Neural cell (in vitro differentiated cells): ENCODE data around the gene FOXL2. TPM values are rescaled to one million over a fixed set of nuclear protein-coding genes. Genes with fewer than 3 reads are reported as not detected.

Experiments used
- H2AFZ ChIP-seq: fragments of 200-600, 300-800 bp; sonication (generic), shearing (Covaris generic); 2 replicates; pipeline ENCODE4 v1.6.0; 2014; ENCODE audit warnings: low read depth, mild to moderate bottlenecking, antibody characterized with exemption, low read length, moderate library complexity
- H3F3A ChIP-seq: fragments of 200-600 bp; shearing (Covaris generic); 2 replicates; pipeline ENCODE4 v1.6.1; 2016; ENCODE audit warnings: mild to moderate bottlenecking, moderate library complexity, mixed read lengths, antibody characterized with exemption, low read length; ENCODE audit not compliant: insufficient read depth, poor library complexity, severe bottlenecking
- H3K27ac ChIP-seq: fragments of 200-600, 300-800 bp; sonication (generic), shearing (Covaris generic); 2 replicates; pipeline ENCODE4 v1.5.1; 2014; ENCODE audit warnings: mild to moderate bottlenecking, low read length, moderate library complexity
- H3K27me3 ChIP-seq: fragments of 300-800, 200-600 bp; sonication (generic), shearing (Covaris generic); 2 replicates; pipeline ENCODE4 v1.6.0; 2014; ENCODE audit warnings: mild to moderate bottlenecking, low read depth, low read length, moderate library complexity; ENCODE audit not compliant: insufficient read depth
- H3K36me3 ChIP-seq: fragments of 300-800, 200-600 bp; sonication (generic), shearing (Covaris generic); 2 replicates; pipeline ENCODE4 v1.5.1; 2014; ENCODE audit warnings: mild to moderate bottlenecking, antibody characterized with exemption, low read length, moderate library complexity; ENCODE audit not compliant: insufficient read depth
- H3K4me2 ChIP-seq: fragments of 300-800, 200-600 bp; sonication (generic), shearing (Covaris generic); 2 replicates; pipeline ENCODE4 v1.6.0; 2014; ENCODE audit warnings: mild to moderate bottlenecking, low read length
- H3K4me3 ChIP-seq: fragments of 300-800, 200-600 bp; sonication (generic), shearing (Covaris generic); 2 replicates; pipeline ENCODE4 v1.5.1; 2014; ENCODE audit warnings: mild to moderate bottlenecking, low read length, moderate library complexity
- H3K79me2 ChIP-seq: fragments of 200-600 bp; shearing (Covaris generic); replicated peaks from 2 replicates; pipeline ENCODE4 v1.6.0; 2014; ENCODE audit warnings: mild to moderate bottlenecking, low read length, moderate library complexity; ENCODE audit not compliant: insufficient read depth
- H3K9ac ChIP-seq: fragments of 300-800, 200-600 bp; sonication (generic), shearing (Covaris generic); 2 replicates; pipeline ENCODE4 v1.6.1; 2016; ENCODE audit warnings: mild to moderate bottlenecking, low read length, mixed read lengths
- H3K9me2 ChIP-seq: fragments of 200-600 bp; shearing (Covaris generic); 2 replicates; pipeline ENCODE4 v1.6.1; 2016; ENCODE audit warnings: mild to moderate bottlenecking, low read length, mixed read lengths; ENCODE audit not compliant: insufficient read depth
- H3K9me3 ChIP-seq: fragments of 200-600, 300-800 bp; sonication (generic), shearing (Covaris generic); 2 replicates; pipeline ENCODE4 v1.6.1; 2016; ENCODE audit warnings: mild to moderate bottlenecking, mixed run types, low read length, moderate library complexity, mixed read lengths
- H4K20me1 ChIP-seq: fragments of 200-600 bp; shearing (Covaris generic); 2 replicates; pipeline ENCODE4 v1.6.1; 2016; ENCODE audit warnings: mild to moderate bottlenecking, mixed run types; ENCODE audit not compliant: insufficient read depth
- EP300 ChIP-seq: fragments of 450-650 bp; conservative IDR thresholded peaks from 2 replicates; pipeline ENCODE4 v1.6.1; 2014; ENCODE audit warnings: antibody characterized with exemption, mild to moderate bottlenecking, moderate library complexity; ENCODE audit not compliant: poor library complexity, severe bottlenecking
- EZH2 ChIP-seq: fragments of 200-600, 300-800 bp; shearing (Covaris generic), sonication (generic); IDR thresholded peaks from 2 replicates; pipeline ENCODE4 v1.6.1; 2014; ENCODE audit warnings: antibody characterized with exemption, low read length, borderline replicate concordance, mild to moderate bottlenecking; ENCODE audit not compliant: insufficient read depth, poor library complexity, severe bottlenecking
- MXI1 ChIP-seq: fragments of 450-650 bp; conservative IDR thresholded peaks from 2 replicates; pipeline ENCODE4 v1.6.1; 2014; ENCODE audit warnings: antibody characterized with exemption, mild to moderate bottlenecking; ENCODE audit not compliant: poor library complexity, severe bottlenecking
- POLR2AphosphoS5 ChIP-seq: IDR thresholded peaks from 2 replicates; pipeline ENCODE4 v1.6.1; 2012
- RAD21 ChIP-seq: fragments of 450-650 bp; conservative IDR thresholded peaks from 2 replicates; pipeline ENCODE4 v1.6.1; 2014; ENCODE audit warnings: antibody characterized with exemption, mild to moderate bottlenecking, moderate library complexity
- SMC3 ChIP-seq: fragments of 450-650 bp; conservative IDR thresholded peaks from 2 replicates; pipeline ENCODE4 v1.6.1; 2014; ENCODE audit warnings: antibody characterized with exemption, mild to moderate bottlenecking, moderate library complexity; ENCODE audit not compliant: poor library complexity
- TAF1 ChIP-seq: IDR thresholded peaks from 2 replicates; pipeline ENCODE4 v1.6.1; 2012; ENCODE audit warnings: low read depth
- polyA plus RNA-seq: library from polyadenylated mRNA; depleted of rRNA; stranded (reverse); fragments of >200 nt; gene quantifications from 2 replicates; pipeline ENCODE4 v1.2.3, GENCODE V29; 2014
- TF ChIP-seq, protein P1 (sequence below): fragments of 450-650 bp; IDR thresholded peaks from 2 replicates; pipeline ENCODE4 v1.5.1; 2014; ENCODE audit warnings: antibody characterized with exemption, mild to moderate bottlenecking, moderate library complexity; ENCODE audit not compliant: poor library complexity, severe bottlenecking
- TF ChIP-seq, protein P2 (sequence below): IDR thresholded peaks from 2 replicates; pipeline ENCODE4 v1.6.1; 2012; ENCODE audit warnings: borderline replicate concordance

Gene FOXL2
- polyA plus RNA-seq, 1 donor from 2014 or later, result not detected

DNA sequence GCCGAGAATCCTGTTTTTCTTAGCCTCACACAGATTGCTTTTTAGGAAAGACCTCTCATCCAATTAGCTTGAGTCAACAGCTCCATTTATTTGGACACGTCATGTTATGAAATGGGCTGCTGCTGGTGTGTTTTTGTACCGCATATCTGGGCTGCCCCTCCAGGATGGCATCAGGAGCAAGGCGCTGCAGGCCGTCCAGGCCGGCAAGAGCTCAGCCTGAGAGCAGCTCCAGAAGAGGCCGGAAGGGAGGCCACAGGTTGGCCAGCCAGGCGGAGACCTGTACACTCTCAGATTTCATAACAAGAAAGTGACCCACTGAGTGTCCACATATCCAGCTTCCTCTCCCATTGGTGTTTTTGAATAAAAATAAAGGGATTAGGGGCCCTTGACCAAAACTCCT, 28.4 kb upstream of the FOXL2 start:
- TF ChIP-seq, protein P1, sequence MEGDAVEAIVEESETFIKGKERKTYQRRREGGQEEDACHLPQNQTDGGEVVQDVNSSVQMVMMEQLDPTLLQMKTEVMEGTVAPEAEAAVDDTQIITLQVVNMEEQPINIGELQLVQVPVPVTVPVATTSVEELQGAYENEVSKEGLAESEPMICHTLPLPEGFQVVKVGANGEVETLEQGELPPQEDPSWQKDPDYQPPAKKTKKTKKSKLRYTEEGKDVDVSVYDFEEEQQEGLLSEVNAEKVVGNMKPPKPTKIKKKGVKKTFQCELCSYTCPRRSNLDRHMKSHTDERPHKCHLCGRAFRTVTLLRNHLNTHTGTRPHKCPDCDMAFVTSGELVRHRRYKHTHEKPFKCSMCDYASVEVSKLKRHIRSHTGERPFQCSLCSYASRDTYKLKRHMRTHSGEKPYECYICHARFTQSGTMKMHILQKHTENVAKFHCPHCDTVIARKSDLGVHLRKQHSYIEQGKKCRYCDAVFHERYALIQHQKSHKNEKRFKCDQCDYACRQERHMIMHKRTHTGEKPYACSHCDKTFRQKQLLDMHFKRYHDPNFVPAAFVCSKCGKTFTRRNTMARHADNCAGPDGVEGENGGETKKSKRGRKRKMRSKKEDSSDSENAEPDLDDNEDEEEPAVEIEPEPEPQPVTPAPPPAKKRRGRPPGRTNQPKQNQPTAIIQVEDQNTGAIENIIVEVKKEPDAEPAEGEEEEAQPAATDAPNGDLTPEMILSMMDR, result no peak
- TF ChIP-seq RAD21, result no peak
- no peak for TF ChIP-seq MXI1
- TF ChIP-seq, protein P2, sequence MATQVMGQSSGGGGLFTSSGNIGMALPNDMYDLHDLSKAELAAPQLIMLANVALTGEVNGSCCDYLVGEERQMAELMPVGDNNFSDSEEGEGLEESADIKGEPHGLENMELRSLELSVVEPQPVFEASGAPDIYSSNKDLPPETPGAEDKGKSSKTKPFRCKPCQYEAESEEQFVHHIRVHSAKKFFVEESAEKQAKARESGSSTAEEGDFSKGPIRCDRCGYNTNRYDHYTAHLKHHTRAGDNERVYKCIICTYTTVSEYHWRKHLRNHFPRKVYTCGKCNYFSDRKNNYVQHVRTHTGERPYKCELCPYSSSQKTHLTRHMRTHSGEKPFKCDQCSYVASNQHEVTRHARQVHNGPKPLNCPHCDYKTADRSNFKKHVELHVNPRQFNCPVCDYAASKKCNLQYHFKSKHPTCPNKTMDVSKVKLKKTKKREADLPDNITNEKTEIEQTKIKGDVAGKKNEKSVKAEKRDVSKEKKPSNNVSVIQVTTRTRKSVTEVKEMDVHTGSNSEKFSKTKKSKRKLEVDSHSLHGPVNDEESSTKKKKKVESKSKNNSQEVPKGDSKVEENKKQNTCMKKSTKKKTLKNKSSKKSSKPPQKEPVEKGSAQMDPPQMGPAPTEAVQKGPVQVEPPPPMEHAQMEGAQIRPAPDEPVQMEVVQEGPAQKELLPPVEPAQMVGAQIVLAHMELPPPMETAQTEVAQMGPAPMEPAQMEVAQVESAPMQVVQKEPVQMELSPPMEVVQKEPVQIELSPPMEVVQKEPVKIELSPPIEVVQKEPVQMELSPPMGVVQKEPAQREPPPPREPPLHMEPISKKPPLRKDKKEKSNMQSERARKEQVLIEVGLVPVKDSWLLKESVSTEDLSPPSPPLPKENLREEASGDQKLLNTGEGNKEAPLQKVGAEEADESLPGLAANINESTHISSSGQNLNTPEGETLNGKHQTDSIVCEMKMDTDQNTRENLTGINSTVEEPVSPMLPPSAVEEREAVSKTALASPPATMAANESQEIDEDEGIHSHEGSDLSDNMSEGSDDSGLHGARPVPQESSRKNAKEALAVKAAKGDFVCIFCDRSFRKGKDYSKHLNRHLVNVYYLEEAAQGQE, result no peak
- no peak for TF ChIP-seq POLR2AphosphoS5
- TF ChIP-seq TAF1, result no peak
- no peak for TF ChIP-seq EZH2
- TF ChIP-seq SMC3, result no peak
- no peak for TF ChIP-seq EP300
- Histone ChIP-seq H2AFZ (no peak overlapping the region), H3K9ac (no peak overlapping the region), H3K27me3 (no peaks in the 10 kb centered on the region), H3K36me3 (no peaks in the 10 kb centered on the region), H3K9me3 (no peaks in the 10 kb centered on the region), H3K4me3 (no peak overlapping the region), H3F3A (no peaks in the 10 kb centered on the region), H3K79me2 (no peaks in the 10 kb centered on the region), H3K9me2 (no peaks in the 10 kb centered on the region), H3K27ac (no peak overlapping the region), H4K20me1 (no peaks in the 10 kb centered on the region), H3K4me2 (no peak overlapping the region)

DNA sequence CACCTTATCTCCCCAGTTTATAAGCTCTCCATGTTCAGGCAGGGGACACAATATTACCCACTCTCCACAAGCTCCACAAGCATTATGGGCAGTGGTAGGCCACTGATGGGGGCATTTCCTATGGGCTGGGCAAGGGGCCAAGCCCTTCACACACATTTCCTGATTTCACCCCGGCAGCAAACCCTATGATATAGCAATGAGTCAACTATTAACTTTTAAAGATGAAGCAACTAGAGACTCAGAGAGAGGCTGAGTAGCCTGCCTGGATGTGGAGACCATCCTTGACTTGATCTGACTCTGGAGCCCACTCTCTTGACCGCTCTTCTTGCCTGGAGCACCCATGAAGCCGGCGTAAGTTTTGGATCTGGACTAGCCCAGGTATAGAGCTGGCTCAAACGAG, 27.5 kb upstream of the FOXL2 start:
- no peaks in the 10 kb centered on the region for H3K9me2 ChIP-seq
- H4K20me1 ChIP-seq, result no peaks in the 10 kb centered on the region
- H3K79me2 ChIP-seq, result no peaks in the 10 kb centered on the region
- no peaks in the 10 kb centered on the region for H3K9me3 ChIP-seq
- H3F3A ChIP-seq, result no peaks in the 10 kb centered on the region
- H3K27ac ChIP-seq, result no peak overlapping the region
- H3K4me3 ChIP-seq, result no peak overlapping the region
- H3K4me2 ChIP-seq, result no peak overlapping the region
- H3K36me3 ChIP-seq, result no peaks in the 10 kb centered on the region
- no peak overlapping the region for H2AFZ ChIP-seq
- TF ChIP-seq EZH2 (no peak), RAD21 (no peak), POLR2AphosphoS5 (no peak), MXI1 (no peak), EP300 (no peak), SMC3 (no peak), TAF1 (no peak)
- TF ChIP-seq, protein P2, result no peak
- TF ChIP-seq, protein P1, result no peak
- no peaks in the 10 kb centered on the region for H3K27me3 ChIP-seq
- H3K9ac ChIP-seq, result no peak overlapping the region
